HG03039 (cell line): ENCODE measurements around the gene MICAL1.

Experiments used
- ATAC-seq: cut with Tn5 transposase; IDR thresholded peaks from one replicate; pipeline ENCODE4 v1.9.1; 2021; ENCODE audit warnings: mild to moderate bottlenecking, moderate library complexity; ENCODE audit not compliant: unreplicated experiment

MICAL1 gene

DNA sequence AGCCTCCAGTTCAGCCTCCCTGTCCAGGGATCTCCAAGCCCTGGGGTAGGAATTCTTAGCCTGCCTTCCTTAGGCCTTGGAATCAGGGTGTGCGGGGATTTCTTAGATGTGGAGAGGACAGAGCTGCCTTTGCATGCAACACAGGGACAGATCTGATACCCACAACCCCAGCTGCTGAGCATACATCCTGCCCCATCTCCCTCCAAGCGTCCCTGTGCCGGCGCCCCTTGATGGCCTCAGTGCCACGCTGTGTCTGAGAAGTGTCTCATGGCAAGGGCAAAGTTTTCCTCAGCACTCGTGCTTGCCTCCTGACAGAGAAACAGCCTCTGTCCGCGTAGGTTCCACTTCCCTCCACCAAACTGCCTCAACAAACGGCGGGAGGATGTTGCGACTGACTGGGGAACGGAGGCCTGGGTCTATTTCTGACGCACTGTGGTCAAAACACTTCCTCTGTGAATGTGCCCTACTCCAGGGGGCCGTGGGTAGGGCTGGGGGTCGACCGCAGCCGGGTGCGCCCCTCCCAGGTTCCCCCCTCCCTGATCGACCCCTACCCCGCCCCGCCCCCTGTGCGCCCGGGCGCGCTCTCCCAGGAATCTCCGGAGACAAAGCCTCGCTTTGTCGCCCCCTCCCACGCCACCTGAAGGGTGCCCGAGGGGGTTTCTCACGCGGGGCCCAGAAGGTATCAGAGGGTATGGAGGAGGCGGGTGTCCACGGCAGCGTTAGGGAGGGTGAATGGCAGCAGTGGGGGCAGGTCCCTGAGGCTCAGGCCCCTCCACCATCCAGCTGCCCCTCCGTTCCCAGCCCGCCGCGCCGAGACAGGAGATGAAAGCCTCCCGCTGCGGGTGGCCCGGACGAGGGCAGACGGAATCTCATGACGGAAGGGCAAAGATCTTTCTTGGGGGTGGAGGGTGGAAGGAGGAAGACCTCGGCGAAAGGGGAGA lies 806 bp downstream of the MICAL1 start:
- peak; percentile 22 for ATAC-seq

DNA sequence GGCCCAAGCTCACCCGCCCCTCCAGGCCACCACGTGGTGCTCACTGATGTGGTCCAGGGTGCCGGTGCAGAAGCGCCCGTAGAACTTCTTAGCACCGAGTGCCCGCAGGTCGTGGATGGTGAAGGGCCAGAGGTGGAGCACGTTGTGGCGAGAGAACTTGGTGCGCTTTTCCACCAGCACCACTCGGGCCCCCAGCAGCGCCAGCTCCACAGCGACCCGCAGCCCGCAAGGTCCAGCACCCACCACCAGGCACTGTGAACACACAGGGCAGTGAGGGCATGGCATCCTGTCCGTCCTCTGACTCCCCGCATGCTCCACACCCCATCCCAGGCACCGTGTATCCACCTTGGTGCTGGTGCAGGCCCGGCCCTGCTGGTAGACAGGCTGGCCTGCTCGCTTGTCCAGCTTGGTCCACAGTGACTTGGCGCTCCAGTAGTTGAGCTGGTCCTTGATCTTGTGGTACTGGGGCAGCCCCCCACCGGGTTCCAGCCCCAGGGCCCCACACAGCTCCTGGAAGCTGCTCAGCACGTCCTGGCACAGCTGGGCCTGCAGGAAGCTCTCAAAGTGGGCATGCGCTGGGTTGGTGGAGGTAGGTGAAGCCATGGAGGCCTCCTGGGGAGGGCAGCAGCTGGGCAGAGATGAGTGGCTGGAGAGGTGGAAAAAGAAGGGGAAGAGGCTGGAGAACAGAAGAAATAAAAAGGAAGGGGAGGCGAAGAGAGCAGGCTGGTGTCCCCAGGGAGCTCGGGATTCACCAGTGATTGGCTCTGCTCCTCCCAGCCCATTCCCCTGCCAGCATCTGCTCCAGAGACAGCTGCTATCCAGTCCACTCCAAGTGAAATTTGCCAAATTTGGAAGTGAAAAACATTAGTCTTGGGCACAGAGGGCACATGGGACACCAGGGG lies 1.7 kb downstream of the MICAL1 start:
- no peak for ATAC-seq

DNA sequence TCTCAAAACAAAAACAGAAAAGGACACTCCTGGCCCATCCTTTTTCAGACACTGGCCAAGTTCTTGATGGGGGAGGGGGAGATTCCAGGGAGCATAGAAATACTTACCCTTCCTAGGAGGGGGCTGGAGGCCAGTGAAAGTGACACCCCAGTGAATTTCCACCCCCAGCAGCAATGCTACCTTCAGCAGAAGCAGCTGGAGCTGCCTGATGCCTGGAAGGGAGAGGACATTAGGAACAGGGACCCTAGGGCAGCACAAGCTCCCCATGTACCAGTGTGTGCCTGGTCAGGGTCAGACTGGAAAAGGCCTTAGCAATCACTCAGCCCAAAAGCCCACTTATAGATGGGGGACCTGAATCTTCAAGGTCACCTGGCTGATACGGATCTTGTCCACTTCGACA lies 2.4 kb downstream of the MICAL1 start:
- no peak for ATAC-seq

DNA sequence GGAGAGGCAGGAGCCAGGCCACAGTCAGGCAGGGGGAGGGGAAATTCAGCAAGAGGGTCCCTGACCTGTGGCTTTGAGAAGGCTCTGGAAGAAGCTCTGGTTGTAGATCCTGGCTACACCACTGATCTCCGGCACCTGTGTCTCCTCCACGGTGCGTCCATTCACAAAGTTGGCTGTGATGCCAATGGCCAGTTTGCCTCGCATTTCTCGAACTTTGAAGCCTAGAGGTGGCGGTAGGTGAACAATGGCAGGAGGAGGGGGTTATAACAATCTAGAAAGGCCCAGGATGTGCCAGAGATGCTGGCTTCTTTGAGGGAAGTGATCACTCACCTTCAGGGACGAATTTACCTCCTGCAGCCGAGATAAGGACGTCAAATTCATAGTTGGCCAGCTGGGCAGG lies 3.4 kb downstream of the MICAL1 start:
- no peak for ATAC-seq

DNA sequence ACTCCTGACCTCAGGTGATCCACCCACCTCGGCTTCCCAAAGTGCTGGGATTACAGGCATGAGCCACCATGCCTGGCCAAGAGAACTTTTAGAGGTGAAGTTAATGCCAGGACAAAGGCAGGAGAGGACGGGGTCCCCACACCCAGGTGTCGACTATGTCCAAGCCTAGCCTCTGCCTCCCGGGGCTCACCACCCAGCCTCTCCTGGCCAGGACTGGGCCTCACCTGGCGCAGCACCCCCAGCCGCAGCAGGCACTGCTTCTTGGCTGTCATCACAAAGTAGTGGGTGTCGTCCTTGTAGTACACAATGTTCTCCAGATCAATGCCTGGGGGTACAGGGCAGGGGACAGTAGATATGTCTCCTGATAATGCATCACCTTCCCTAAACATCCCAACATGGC lies 4.2 kb downstream of the MICAL1 start:
- ATAC-seq, result no peak

DNA sequence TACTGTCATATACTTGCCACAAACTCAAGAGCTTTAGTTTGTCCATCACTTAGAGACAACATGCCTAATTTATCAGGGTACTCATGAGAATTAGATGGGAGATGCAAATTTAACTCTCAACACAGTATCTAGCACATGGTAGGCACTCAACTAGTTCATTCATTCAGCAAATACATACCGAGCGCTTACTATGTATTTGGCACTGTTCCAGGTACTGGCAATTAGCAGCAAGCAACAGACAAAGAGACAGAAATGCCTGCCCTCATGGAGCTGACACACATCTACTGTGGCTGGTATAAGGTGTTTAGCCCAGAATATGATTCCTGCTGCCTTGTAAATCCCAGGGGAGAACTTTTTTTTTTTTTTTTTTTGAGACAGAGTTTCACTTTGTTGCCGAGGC lies 4.8 kb downstream of the MICAL1 start:
- no peak for ATAC-seq

DNA sequence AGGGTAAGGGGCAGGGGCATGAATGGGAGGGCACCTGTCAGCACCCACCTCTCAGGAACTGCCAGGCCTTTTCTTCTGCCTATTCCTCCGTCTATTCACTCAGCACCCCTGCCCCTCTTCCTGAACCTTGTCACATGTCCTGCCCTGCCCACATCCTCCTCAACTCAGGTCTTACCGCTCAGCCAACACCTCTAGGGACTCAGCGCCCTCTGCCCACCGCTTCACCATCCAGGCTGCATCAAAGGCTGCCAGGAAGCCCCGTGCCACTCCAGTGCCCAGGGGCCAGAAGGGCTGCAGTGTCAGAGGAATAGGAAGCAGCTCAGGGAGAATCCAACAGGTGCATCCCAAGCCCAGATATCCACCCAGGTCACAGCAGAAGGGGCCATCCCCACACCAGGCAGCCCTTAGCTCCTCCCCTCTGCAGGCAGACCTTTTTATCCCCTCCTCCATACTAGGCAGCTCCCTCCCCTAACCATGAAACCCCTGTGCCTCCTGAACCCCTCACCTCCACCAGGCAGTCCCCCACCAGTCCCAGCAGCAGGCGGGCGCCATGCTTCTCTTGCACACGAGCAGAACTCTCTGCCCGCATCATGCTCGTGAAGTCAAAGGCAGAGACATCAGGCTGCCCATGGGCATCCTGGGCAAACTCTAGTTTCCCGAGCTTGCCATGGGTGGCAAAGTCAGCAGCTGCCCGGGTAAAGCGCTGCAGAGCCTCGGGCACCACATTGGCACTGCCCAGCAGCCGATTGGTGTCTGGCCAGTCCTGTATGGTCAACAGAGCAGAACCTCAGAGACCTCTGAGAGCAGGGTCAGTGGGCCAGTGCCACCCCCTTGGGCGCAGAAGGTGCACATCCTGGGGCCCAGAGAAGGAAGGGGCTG lies 5.5 kb downstream of the MICAL1 start:
- no peak for ATAC-seq

DNA sequence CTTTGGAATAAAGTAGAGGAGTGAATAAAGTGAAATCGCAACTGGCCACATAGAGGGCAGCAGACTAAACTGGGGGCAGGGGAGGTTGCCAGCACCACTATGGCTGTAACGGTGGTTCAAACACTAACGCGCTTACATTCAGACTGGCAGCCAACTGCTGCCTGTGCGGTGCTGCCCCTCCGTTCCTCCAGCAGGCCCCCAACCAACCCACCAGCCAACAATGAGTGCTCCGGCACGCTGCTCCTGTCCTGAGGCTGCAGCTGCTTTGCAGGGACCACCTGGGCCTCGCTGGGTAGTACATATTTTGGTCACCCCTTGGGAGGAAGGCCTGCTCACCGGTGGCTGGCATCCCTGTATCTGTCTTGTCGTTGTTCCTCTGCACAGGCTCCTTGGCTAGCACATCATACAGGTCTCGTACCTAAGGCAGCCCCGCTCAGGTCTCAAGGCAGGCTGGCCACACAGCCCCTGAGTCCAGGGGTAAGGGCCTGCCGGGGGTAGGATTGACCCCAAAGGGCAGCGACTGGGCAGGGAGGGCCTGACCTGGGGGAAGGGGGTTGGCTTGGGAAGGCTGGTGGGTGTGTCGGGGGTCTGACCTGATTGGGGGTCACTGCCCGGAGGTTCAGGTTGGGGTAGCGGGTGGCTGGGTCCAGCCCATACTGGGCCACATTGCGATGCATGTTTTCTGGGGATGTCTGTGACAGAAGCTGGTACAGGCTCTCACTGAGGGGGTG lies 6.3 kb downstream of the MICAL1 start:
- ATAC-seq, result no peak

DNA sequence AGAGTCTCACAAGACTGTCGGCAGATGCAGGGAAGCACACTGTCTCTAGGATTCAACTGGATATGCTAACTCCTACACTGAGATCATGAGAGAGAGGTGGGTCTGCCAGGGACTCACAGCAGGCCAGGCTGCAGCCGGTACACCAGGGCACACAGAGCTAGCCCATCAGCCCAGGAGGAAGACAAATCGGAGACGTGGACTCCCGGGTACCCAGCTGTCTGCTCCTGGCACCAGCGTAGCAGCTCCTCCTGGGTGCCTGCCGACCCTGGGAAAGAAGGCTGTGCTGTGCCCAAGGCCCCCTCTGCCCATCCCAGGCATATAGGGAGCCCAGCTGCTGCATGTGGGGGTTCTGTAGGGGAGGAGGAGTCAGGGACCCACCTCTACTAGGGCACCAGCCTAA lies 7.0 kb downstream of the MICAL1 start:
- ATAC-seq, result no peak

DNA sequence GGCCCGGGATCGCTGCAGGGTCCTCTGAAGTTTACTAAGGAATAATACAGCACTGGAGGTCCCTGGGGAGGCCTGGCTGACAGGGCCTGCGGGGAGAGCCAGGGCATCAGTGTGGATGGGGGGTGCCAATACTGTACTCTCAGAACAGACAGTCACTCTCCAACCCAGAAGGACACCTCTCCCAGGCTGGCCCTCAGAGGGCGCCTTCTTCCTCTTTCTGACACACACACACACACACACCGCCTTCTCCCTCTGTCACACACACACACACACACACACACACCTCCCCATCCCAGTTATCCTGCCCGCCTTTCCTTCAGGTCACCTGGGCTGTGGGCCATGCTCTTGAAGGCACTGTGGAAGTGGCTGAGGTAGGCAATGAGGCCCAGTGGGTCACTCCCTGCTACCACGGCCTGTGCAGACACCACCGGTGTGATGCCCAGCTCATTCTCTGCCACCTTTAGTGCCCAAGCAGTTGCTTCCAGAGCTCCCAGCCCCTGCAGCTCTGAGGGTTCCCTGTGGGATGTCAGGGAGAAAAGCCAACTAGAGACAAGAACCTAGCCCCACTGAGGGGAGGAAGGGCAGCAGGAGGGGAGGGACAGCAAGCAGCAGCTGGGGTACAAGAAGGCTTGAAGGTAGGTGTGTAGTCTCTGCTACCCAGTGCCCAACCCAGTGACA lies 7.6 kb downstream of the MICAL1 start:
- no peak for ATAC-seq

DNA sequence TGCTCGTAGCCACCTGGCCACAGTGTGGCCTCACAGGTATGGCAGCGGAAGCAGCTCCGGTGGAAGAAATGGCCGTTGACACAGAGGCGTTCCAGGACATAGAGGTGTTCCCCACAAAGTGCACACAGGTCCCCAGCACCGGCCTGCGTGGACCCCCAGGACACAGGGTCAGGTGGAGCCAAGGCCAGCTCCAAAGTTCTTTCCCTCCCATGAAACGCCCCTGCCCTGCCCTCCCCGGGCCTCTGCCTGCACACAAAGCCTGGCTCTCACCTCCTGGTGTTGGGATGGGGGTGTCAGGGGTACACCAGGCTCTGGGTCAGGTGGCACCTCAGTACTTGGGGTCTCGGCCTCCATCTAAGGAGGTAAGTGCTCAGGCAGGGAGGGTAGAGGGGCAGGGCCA lies 8.5 kb downstream of the MICAL1 start:
- ATAC-seq, result no peak

DNA sequence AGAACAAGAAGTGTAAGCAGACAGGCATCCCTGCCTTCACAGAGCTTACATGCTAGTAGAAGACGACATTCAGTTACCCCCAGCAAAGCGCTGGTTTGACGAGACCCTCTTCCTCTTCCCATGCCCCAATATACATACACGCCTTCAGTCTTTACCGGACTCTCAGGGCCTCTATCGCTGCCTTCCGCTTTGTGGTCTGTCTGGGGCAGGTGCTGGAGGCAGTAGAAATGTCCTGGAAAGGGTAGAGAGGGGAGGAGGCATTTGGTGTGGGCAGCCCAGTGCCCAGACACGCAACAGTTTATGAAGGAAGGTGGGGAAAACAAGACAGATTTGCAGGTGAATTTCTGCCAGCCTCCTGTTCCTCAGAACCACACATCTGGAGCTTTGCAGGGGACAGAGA lies 9.0 kb downstream of the MICAL1 start:
- no peak for ATAC-seq

DNA sequence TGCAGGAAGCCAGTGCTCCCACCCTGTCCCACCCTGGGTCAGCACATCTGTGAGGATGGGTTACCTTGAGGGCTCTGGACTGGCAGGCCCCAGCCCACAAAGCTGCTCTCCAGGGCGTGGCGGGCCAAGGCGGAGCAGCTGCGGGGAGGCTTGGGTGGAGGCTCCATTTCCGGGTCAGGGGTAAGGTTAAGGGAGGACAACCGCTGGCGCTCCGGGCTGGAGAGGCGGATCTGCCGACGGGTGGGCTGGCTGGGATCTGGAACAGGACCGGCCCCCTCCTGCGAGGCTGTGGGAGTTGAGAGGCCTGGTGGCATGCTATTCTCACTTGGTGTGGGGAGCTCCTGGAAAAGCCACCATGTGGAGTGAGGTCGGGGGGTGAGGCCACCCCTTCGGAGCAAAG lies 9.5 kb downstream of the MICAL1 start:
- ATAC-seq, result no peak

DNA sequence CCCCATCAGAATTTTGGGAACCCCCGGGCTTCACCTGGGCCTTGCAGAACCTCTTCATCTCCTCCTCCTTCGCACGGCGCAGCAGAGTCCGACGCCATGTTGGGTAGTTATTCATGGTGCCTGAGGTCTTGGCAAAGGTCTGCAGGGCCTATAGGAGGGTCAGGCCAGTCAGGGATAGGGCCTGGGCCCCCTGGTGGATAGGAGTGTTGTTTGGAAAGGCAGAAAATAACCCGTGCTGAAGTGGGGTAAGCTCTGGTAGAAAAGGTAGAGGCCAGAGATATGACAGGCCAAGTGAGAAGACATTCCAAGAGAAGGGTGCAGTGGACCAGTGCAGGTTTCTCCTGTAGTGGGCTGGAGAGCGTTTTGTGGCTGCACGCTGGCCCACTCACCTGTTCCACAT lies 10.2 kb downstream of the MICAL1 start:
- ATAC-seq, result no peak

DNA sequence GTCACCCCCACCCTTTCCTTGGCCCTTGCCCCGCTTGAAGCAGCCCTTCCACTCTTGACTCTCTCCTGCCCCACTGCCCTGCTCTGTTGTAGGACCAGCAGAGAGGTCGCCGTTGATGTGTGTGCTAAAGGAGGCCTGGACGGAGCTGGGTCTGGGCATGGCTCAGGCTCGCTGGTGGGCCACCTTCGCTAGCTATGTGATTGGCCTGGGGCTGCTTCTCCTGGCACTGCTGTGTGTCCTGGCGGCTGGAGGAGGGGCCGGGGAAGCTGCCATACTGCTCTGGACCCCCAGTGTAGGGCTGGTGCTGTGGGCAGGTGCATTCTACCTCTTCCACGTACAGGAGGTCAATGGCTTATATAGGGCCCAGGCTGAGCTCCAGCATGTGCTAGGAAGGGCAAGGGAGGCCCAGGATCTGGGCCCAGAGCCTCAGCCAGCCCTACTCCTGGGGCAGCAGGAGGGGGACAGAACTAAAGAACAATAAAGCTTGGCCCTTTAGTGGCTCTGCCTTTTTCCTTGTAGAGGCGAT lies 12.1 kb downstream of the MICAL1 start:
- no peak for ATAC-seq

DNA sequence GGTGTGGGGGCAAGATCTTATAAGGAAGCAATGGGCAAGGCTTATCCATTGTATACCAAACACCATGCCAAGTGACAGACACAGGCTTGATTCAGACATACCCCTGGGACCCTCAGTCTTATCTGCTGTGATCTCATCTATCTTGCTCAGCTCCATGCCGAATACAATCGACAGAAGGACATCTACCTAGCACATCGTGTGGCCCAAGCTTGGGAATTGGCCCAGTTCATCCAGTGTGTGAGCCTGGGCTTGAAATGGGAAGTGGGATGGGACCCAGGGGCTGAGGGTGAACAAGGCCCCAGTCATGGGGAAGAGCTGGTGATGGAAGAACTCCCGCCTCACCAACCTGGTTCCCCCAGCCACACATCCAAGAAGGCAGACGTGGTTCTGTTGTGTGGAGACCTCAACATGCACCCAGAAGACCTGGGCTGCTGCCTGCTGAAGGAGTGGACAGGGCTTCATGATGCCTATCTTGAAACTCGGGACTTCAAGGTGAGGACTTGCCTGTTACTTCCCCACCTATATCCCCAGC lies 13.1 kb downstream of the MICAL1 start:
- no peak for ATAC-seq

DNA sequence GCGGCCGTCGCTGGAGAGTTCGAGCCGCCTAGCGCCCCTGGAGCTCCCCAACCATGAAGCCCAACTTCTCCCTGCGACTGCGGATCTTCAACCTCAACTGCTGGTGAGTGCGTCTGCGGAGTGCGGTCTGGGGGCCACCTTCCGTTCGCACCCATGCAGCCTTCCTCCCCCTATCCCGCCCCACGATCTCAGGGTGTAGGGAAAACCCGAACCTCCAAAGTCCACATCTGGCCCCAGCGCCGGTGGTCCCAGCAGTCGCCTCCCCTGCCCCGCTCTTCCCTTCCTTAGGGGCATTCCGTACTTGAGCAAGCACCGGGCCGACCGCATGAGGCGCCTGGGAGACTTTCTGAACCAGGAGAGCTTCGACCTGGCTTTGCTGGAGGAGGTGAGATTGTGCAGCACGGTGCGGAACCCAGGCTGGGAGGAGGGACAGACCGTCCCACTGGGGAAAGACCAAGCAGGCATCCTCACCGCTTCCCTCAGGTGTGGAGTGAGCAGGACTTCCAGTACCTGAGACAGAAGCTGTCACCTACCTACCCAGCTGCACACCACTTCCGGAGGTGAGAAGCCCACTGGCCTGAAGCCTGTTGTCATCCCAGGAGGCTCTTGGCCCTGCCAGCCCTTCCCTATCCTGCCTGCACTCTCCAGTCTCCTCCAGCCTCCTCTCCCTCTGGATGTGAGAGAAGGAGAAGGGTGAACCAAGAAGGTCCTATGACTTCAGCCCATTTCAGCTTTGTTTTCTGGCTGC lies 14.3 kb downstream of the MICAL1 start:
- peak; percentile 15 for ATAC-seq

DNA sequence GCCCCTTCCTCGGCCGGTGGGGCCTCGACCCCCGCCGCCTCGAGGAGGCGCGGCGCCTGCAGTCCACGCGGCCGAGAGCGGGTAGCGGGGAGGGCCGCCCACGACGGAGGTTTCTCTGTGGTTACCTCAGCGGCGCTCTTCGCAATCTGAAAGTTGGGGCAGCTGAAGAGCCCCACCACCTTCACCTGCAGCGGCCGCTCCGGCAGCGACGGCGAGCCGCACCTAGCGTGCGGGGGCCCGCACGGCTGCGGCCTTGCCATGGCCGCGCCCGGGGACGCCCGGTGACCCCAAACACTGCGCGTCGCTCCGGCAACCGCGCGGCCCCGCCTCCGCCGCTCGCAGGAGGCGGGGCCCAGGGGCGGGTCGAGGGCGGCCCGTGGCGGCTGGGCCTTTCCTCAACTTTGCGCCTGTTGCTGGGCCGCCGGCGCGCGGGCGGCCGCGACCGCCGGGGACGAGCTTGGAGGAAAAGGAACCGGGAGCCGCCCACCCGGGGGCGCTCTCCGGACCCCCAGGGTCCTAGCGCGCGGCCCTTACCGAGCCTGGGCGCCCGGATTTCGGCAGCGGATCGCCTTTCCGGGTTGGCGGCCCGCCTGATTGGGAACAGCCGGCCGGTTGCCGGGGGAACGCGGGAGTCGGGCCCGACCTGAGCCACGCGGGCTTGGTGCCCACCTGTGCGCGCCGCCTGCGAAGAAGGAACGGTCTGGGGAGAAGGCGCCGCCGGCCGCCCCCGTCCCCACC lies 15.1 kb downstream of the MICAL1 start, which contains the start of the genes PPIL6 and SMPD2:
Gene PPIL6 (minus strand): TSS at position 298 of the 738 bp plus-strand sequence. CDS start 38 bp downstream, at position 260.
Gene SMPD2 (plus strand): TSS at position 394 of the 738 bp plus-strand sequence. CDS start 398 bp downstream, outside the sequence.
- ATAC-seq, result peak; percentile 90
